HG03439 (cell line): ENCODE data around the gene LAD1.

ENCODE experiments used
- ATAC-seq: cut with Tn5 transposase; IDR thresholded peaks from one replicate; pipeline ENCODE4 v1.9.1; 2021; ENCODE audit warnings: mild to moderate bottlenecking, moderate library complexity; ENCODE audit not compliant: unreplicated experiment

The LAD1 gene

GRCh38 chr1:201399018-201399351, at the start of gene LAD1:
Gene LAD1 (minus strand): TSS chr1:201399324. CDS start chr1:201399306, 18 bp downstream.
- no peak for ATAC-seq

DNA sequence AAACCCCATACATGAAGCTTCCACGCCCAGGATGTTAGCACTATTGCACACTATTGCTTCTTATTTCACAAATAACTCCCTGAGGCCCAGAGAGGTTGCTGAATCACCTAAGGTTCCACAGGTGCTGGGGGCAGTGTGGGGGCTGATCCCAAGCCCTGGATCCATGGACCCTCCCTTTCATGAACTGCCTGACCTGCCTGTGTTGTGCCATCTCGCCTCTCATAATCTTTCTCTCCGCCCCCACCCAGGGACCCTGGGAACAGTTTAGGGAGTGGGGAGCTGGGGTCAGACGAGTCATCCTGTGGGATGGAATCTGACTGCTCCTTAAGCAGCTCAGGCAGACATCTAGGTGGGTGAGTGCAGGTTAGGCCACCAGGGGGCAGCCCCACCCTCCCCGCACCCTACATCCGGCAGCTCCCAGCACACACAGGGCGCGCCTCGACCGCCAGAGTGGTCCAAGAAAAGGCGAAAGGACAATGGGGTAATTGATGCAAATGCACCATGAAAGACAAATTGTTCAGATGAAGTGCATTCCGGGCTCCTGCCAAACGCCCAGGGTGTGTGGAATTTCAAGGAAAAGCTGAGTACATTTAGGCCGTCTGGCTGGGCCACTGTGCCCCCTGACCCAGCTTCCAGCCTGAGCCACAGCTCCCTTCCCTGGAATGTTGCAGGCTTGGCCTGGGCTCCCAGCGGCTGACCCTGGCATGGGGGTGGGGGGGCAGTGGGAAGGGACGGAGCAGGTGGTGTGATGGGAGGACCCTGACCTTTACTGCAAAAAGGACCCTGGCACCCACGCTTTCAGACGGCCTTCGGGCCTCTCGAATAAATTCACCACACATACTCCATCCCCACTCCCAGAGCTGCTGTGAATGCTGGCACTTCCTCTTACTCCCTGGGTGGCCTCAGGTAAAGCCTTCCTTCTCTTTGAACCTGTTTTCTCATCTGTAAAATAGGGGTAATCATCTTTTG, 49.1 kb upstream of the LAD1 start:
- no peak for ATAC-seq

- no peak for ATAC-seq
Measured at GRCh38 chr1:201445310-201445709, 46.2 kb upstream of the LAD1 start.

- ATAC-seq: no peak
Measured at GRCh38 chr1:201444792-201445191, 45.7 kb upstream of the LAD1 start.

DNA sequence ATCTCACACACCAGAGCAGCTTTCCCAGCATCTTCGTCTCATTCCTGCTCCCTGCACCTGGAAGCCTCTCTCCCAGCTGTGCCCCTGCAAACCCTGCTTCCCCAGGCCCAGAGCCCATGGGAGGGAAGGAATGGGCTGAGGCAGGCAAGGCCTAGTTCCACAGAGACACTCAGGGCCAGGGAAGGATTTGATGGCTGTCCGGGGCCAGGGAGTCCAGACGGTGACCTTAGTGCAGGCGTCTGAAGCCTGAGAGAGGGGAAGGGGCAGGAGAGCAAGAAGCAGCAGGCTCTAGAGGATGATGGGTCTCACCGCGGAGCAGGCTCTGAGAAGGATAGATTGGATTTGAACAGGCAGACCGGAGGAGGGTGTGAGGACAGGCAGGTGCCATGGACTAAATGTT, 44.6 kb upstream of the LAD1 start:
- ATAC-seq: no peak

GRCh38 chr1:201436969-201437368, 37.8 kb upstream of the LAD1 start:
- no peak for ATAC-seq

DNA sequence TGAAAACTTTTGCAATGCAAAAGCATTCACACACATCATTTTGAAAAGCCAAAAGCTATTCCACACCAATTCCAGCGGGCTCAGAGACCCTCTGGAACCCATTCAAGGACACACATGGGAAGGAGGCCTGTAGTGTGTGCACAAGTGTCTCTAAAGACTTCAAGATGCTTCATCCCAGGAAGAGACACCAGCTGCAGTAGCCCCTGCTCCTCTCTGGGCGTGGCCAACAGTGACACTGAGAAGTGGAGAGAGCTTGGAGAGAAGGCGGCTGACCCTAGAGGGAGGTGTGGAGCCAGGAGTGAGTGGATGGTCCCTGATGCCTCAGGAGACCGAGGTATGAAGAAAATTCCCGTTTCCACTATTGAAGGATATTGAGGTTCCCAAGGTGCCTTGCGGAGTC, 37.3 kb upstream of the LAD1 start:
- no peak for ATAC-seq

DNA sequence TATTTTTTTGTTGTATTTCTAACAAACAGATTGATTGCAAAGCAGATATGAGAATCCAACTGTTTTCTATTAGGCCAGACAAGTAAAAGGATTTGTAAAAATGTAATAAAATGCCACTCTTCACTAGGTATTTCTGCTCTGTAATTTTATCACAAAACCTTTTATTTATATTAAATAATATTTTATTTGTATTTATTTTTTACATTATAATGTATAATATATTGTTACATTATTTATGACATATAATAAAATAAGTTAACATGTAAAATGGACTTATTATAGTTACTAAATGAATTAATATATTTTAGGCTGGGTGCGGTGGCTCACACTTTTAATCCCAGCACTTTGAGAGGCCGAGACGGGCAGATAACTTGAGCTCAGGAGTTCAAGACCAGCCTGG, 35.1 kb upstream of the LAD1 start:
- ATAC-seq: no peak

DNA sequence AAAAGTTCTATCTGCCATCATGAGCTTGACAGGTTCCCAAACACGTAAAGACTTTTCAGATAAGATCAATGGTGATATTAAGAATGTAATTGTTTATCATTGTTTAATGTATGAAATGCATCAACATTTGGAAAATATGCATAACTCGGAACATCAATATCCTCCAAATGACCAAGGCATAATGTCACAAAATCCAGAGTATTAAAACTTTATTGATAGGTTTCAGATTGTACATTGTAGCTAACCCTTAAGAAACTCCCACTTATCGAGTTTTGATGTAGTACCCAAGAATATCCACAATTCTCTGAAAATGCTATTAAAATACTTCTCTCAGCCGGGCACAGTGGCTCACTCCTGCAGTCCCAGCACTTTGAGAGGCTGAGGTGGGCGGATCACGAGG, 34.5 kb upstream of the LAD1 start:
- ATAC-seq: no peak

GRCh38 chr1:201430776-201431175, 31.7 kb upstream of the LAD1 start:
- no peak for ATAC-seq

DNA sequence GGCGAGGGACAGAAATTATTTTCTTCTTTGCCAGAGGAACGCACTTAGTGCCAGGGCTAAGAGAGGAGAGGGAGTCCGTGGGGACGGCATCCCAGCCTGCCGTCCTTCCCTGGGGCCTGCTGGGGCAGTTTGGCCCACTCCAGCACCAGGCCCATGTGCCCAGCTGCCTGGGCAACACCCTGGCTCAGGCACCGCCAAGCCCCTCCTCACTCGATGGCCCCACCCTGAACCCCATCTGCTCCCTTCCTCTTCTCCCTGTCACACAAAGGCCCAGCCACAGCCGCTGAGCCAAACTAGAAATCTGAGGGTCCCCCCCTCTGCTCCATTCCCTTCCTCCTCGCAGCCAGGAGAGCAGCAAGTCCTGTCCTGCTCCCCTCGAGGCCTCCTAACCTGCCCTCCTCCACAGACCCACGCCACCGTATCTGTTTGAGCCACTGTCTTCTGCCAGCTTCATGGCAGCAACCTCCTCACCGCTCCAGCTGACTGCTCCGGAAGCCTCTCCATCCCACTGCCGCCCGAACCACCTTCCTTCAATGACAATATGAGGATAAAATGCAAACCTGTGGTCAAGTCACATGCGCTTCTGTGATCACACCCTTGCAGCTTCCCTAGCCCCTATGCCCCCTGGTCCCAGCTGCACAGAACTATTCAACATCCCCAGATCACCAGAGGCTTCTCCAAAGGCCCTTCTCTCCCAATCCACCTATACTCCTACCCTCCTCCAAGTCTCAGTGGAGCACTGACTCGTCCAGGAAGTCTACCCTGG, 30.8 kb upstream of the LAD1 start:
- ATAC-seq: no peak

GRCh38 chr1:201427963-201428362, 28.8 kb upstream of the LAD1 start:
- no peak for ATAC-seq

DNA sequence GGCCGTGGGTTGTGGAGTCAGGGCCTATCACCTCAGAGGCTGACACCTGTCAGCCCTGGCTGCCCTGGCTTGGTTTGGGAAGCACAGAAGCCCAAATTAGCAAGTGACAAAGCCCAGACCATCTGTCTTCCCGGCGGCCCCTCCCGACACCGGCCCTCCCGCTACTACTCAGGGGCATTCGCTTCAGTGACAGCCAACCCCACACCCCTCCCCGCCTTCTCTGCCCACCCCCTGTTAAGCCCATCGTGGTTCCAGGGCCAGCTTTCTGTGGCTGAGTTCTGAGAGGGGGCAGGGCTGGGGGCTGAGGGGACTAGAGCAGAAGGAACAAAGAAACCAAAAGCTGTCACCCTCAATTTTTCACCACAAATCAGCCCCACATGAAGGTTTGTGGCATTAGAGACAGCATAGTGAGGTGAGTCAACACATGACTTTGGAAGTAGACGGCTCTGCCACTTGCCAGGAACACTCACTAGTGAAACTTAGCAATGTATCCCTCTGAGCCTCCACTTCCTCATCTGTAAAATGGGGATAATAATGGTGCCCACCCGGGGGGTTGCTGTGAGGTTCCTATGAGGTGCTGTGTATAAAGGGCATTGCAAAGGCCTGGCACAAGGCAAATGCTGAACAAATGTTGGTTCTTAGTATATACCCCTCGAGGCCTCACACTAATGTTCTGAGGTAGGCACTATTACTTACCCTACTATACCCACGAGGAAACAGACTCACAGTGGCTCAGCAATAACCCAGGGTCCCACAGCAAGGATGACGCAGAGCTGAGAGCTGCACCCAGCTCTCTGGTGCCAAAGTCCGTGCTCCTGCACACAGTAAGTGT, 27.6 kb upstream of the LAD1 start:
- no peak for ATAC-seq

DNA sequence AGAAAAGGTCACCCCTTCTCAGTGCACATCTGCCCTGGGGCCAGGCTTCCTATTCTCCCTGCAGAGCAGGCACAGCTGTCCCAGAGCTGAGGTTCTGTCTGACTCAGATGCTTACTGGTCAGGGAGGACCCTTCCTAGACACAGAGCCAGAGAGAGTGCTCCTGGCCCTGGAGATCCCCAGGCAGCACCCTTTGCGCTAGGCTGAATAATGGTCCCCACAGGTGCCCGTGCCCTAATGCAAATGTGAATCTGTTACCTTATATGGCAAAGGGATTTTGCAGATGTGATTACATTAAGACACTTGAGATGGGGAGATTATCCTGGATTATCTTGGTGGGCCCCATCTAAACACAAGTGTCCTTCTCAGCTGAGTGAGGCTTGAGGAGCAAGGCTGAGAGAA, 25.0 kb upstream of the LAD1 start:
- ATAC-seq: no peak

GRCh38 chr1:201423655-201424054, 24.5 kb upstream of the LAD1 start:
- ATAC-seq: no peak

GRCh38 chr1:201422436-201423030, 23.4 kb upstream of the LAD1 start:
- ATAC-seq: no peak

GRCh38 chr1:201422026-201422425, 22.9 kb upstream of the LAD1 start:
- no peak for ATAC-seq

DNA sequence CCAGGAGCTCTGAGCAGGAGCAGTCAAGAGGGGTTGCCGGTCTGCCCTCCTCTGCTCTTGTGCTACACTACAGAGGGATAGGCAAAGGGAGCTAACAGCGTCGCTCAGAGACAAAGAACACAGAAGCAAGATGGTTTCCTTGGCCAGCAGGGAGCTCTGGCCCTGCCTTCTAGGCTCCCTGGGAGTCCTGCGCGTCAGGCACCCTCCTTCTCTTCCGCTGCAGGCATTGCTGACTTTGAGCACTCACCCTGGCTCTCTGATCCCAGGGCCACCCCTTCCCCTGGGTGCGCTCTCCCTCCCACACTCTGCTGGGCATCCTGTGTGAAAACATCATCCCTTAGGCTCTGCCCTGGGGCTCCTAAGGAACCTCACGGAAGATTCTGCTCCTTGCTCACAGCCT, 21.9 kb upstream of the LAD1 start:
- no peak for ATAC-seq

DNA sequence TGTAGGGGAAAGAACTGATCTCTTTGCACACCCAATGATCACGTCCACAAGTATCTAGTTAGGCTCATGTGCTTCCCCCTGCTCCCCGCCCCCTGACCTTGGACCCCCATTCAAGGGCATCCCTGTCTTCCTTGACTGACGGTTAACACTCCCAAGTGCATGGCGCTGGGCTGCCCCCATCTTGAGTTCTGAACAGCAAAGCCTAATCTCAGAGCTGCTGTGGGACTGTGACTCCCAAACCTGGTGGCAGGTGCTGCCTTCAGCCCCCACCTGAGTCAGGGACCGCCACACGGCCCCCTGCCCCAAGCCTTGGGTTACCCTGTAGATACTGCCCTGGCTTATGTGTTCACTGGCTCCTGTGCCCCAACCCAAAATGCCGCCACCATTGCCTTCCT, 21.5 kb upstream of the LAD1 start:
- ATAC-seq: no peak

- no peak for ATAC-seq
Measured at GRCh38 chr1:201419746-201420607, 20.9 kb upstream of the LAD1 start.
